ENCODE results near the gene PTCSC3.

PTCSC3 gene

DNA sequence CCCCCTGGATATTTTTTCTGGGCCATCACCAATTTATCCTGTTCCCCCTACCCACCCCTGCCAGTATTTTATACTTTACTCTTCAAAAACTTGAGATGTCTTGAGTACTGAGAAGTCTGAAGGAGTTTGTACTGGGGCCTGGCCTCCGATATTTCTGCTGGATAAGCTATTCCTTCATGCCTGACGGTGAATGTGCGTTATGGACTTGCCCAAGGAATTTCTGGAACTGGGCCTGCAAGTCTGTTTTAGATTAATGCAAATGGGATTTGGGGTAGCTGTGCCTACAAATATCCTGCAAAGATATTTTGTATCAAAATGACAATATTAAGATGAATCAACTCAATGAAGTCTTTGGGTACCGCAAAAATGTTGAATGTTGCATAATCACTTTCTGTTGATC is at the start of gene PTCSC3:
Gene PTCSC3 (minus strand): TSS at position 199 of the 400 bp plus-strand sequence.
- DNase-seq (ENCODE audit: low read depth in 2 of 2) = peak; percentile 9 to 12

- no peak for DNase-seq (ENCODE audit: low read depth in 2 of 2)
Measured at GRCh38 chr14:36226164-36226563, 49.6 kb upstream of the PTCSC3 start.

DNA sequence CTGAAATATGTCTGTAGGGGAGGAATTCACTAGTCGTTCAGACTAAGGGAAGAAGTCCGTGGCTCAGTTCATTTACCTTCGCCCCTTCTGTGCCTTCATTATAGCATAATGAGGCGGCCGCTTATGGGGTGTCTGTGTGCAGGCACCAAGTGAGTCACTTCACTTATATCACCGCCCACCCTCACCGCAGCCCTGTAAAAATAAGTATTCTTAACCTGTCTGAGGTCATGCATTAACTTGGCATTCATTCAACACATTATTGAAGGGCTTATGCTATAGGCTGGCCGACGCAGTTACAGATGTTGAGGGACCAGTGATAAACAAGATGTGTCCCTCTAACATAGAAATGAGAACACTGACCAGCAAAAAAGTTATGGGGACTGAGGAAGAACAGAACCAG is 47.7 kb upstream of the PTCSC3 start:
- no peak for DNase-seq (ENCODE audit: low read depth in 2 of 2)

GRCh38 chr14:36223558-36223957 is 47.0 kb upstream of the PTCSC3 start:
- DNase-seq (ENCODE audit: low read depth in 2 of 2) = no peak

GRCh38 chr14:36222952-36223468 is 46.5 kb upstream of the PTCSC3 start:
- no peak for DNase-seq (ENCODE audit: low read depth in 2 of 2)

DNA sequence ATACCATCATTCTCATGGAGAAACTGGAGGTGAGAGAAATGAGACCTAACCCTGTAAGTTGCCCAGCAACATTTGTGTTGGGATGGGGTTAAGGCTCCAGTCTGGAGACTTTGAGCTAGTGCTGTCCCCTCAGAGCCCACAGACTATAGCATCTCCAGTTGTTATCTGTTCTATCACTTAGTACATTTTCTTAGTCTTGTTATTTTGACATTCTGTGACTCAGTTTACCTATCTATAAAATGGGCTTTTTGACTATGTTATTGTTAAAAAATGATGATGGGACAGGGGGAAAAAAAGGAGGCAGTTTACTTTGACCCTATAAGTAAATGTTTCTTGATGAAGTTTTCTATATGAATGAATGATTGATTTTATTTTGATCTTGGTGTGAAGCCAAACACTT is 45.8 kb upstream of the PTCSC3 start:
- no peak for DNase-seq (ENCODE audit: low read depth in 2 of 2)

- no peak for DNase-seq (ENCODE audit: low read depth in 2 of 2)
Measured at GRCh38 chr14:36221112-36221511, 44.6 kb upstream of the PTCSC3 start.

GRCh38 chr14:36217732-36218131 is 41.2 kb upstream of the PTCSC3 start:
- DNase-seq (ENCODE audit: low read depth in 2 of 2) = no peak

- DNase-seq (ENCODE audit: low read depth in 2 of 2) = no peak
Measured at GRCh38 chr14:36217027-36217426, 40.5 kb upstream of the PTCSC3 start.

DNA sequence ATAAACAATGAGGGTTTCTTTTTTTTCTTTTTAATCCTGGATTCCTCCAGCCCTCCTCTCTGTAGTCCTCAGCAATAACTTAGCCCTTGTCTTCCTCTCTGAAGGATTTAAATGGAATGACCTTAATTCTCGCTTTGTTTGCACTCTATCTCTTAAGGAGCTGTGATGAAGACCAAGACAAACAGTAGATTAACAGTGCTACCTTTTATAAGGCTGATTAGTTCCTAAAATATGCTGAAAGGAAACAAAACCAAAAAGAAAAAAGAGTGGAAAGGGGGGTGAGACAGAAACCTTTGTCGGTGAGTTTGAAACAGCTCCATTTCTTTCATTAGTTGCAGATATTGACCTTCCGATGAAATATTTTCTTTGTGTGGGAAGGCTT is 38.7 kb upstream of the PTCSC3 start:
- DNase-seq (ENCODE audit: low read depth in 2 of 2) = no peak

GRCh38 chr14:36214476-36215216 is 38.1 kb upstream of the PTCSC3 start:
- DNase-seq (ENCODE audit: low read depth in 2 of 2) = no peak

DNA sequence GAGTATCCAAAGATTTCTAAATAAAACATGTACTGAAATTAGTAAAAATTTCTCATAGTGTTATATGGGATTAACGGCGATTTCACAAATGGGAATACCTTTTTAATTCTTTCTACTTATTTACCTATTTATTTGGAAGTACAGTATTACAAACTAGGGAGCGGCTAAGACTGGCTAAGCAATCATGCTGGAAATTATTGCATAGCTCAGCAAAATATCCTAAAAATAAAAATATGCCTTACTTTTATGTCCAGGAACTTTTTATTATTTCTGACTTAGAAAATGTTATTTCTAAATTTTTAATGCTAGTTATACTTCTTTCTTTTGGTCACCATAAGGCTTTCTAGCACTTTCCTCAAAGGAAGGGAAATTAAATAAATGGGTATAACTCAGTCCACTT is 36.5 kb upstream of the PTCSC3 start:
- DNase-seq (ENCODE audit: low read depth in 2 of 2) = no peak

GRCh38 chr14:36212577-36212976 is 36.1 kb upstream of the PTCSC3 start:
- DNase-seq (ENCODE audit: low read depth in 2 of 2) = no peak

DNA sequence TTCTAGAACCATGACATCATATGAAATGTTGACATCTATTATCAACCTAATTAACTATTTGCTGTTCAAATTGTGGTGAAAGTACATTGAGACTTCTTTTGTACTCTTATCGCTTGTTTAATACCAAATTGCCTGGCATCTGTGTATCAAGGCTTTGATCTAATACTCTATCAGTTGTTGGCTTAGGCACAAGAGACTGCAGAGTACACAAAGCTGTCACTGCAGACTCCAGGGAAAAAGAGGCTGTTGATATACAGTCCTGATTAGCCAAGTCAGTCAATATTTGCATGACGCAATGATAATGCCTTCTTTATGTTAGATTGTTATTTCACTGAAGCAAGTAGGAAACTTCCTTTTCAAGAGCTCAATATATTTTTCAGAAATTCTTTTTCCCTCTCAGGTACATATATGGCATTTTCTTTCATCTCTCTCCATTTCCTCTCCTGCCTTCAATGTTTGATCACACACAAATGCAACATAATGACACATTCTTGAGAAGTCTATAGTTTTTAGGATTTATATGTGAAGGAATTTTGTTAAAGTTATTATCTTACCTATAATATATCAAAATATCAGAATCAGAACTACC is 32.3 kb upstream of the PTCSC3 start:
- no peak for DNase-seq (ENCODE audit: low read depth in 2 of 2)

DNA sequence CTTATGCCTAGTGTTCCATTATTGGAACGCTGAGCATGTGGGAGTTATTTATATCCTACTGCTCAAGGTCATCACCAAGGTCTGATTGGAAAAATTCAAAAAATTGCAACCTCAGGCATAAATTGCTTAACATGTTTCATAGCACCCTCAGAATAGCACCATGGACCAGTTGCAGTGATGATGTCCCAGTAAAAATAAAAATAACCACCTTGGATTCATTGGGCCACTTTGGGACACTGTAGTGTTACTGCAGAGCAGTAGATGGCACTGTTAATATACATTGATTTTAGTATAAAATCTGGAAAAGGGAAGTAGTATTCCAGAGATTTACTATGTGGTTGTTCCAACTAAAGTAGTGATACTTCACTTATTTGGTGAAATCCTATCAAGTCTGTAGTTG is 31.0 kb upstream of the PTCSC3 start:
- no peak for DNase-seq (ENCODE audit: low read depth in 2 of 2)

GRCh38 chr14:36204461-36205073 is 28.0 kb upstream of the PTCSC3 start:
- DNase-seq (ENCODE audit: low read depth in 2 of 2) = no peak

GRCh38 chr14:36198378-36198777 is 21.9 kb upstream of the PTCSC3 start:
- no peak for DNase-seq (ENCODE audit: low read depth in 2 of 2)

DNA sequence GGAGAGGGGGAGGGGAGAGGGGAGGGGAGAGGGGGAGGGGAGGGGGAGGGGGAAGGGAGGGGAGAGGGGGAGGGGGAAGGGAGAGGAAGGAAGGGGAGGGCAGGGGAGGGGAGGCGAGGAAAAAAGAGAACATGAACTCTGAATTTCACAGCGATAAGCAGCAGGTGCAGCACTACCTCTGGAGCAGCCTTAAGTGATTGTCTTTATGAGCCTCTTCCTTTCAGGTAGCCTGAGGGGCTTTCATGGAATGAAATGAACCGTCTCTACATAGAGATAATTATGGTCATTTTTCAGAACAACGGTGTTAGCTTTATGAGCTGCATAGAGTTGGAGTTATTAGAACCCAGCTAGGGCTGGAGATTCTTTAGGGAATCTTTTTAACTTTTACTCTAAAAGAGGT is 18.1 kb upstream of the PTCSC3 start:
- DNase-seq (ENCODE audit: low read depth in 2 of 2) = no peak

GRCh38 chr14:36192530-36192929 is 16.0 kb upstream of the PTCSC3 start:
- no peak for DNase-seq (ENCODE audit: low read depth in 2 of 2)

DNA sequence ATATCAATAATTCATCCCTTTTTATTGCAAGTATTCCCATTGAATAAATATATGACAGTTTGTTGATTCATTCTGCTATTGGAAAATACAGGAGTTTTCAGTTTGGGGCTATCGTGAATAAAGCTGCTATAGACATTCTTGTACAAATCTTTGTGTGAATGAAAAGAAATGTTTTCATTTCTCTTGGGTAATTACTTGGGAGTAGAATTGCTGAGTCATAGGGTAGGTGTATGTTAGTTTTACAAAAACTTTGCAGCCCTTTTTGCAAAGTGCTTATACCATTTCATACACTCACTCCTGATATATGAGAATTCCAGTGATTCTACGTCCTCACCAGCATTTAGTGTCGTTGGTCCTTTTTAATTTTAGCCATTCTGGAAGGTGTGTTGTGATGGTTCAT is 6.9 kb upstream of the PTCSC3 start:
- no peak for DNase-seq (ENCODE audit: low read depth in 2 of 2)

- no peak for DNase-seq (ENCODE audit: low read depth in 2 of 2)
Measured at GRCh38 chr14:36181417-36181816, 4.9 kb upstream of the PTCSC3 start.

DNA sequence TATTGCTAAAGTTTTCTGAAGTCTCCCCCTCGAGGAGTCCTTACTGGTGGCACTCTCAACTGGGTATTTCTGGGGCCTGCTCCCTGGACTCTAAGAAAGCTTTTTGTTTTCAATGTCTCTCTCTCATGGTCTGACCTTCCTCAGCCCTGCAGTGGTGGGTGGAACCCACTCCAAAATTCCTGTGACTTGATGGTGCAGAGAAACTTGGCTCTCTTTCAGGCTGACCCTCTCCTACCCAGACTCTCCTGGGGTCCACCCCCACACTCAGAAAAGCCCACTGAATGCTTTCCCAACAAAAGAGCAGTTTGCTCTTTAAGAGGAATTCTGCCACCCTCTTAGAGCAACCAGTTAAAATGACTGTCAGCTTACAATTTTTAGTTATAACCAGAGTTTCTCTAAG is 967 bp upstream of the PTCSC3 start:
- no peak for DNase-seq (ENCODE audit: low read depth in 2 of 2)

GRCh38 chr14:36174767-36175424 is 1.6 kb downstream of the PTCSC3 start:
- DNase-seq (ENCODE audit: low read depth in 2 of 2) = no peak
